B cell (primary cell): ENCODE measurements around the gene PIK3AP1.

Experiments
- CTCF ChIP-seq: fragments of 200-600 bp; IDR thresholded peaks from one replicate; pipeline ENCODE4 v1.8.0; 2022; ENCODE audit warnings: antibody characterized with exemption, mild to moderate bottlenecking
- EZH2 ChIP-seq: IDR thresholded peaks from 2 replicates; pipeline ENCODE4 v1.6.1; 2012; ENCODE audit warnings: borderline replicate concordance, low read depth, mild to moderate bottlenecking, moderate library complexity, low read length; ENCODE audit not compliant: insufficient read depth, poor library complexity, severe bottlenecking

- TF ChIP-seq EZH2 (no peak), CTCF (no peak)
Observed at GRCh38 chr10:96666741-96667140, 53.6 kb downstream of the PIK3AP1 start.
